Cardiac muscle cell (in vitro differentiated cells and primary cell): ENCODE measurements around the gene HLA-F. TPM values are rescaled to one million over a fixed set of nuclear protein-coding genes. Genes with fewer than 3 reads are reported as not detected.

Experiments
- DNase-seq, 2 donors: peaks; one replicate each; pipeline versions ENCODE4 v3.0.0 to v3.0.0-alpha.2; 2010 to 2017; ENCODE audit warnings: low read depth in 1 of 2, low spot score in 1 of 2
- H3K27ac ChIP-seq: fragments of 200-600 bp; sonication (generic); 2 replicates; pipeline ENCODE4 v1.5.1; 2016
- H3K27me3 ChIP-seq: fragments of 200-600 bp; sonication (generic); 2 replicates; pipeline ENCODE4 v1.6.0; 2016; ENCODE audit warnings: control low read depth
- H3K36me3 ChIP-seq: fragments of 200-600 bp; sonication (generic); 2 replicates; pipeline ENCODE4 v1.5.1; 2016; ENCODE audit warnings: control low read depth
- H3K4me1 ChIP-seq: fragments of 200-600 bp; sonication (generic); 2 replicates; pipeline ENCODE4 v1.8.1; 2017; ENCODE audit warnings: low read depth, mild to moderate bottlenecking, mixed run types
- H3K4me3 ChIP-seq: fragments of 200-600 bp; sonication (generic); 2 replicates; pipeline ENCODE4 v1.5.1; 2016; ENCODE audit warnings: mild to moderate bottlenecking
- H3K9me3 ChIP-seq: fragments of 200-600 bp; sonication (generic); 2 replicates; pipeline ENCODE4 v1.5.1; 2017; ENCODE audit warnings: low read depth, mild to moderate bottlenecking, control low read depth
- CTCF ChIP-seq: IDR thresholded peaks from 2 replicates; pipeline ENCODE4 v1.5.1; 2012; ENCODE audit warnings: low read depth, mild to moderate bottlenecking, low read length
- polyA plus RNA-seq: library from polyadenylated mRNA; unstranded; fragments of >200 nt; fragmentation: Nextera tagmentation; extraction: Ambion mirVana; gene quantifications from 2 replicates; pipeline ENCODE4 v1.2.1, GENCODE V29; 2016
- total RNA-seq: library from RNA; depleted of rRNA; stranded (reverse); fragments of >200 nt; gene quantifications from 2 replicates; pipeline ENCODE4 v1.2.3, GENCODE V29; 2016

The HLA-F gene
- total and polyA plus RNA-seq, 2 experiments from 2014 or later: 0.84 to 1.5 TPM

DNA sequence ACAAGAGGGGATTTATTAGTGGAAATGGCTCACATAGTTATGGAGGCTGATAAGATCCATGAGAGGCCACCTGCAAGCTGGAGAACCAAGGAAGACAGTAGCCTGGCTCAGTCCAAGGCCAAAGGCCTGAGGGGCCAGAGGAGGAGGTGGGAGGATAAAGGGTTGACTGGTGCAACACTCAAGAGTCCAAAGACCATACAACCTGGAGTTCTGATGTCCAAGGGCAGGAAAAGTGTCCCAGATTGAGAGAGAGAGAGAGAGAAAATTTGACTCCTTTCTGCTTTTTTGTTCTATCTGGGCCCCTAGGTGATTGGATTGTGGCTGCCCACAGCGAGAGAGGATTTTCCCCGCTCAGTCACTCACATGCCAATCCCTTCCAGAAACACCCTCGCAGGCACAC is 8.0 kb downstream of the HLA-F start:
- TF ChIP-seq CTCF: no peak
- Histone ChIP-seq H3K27me3 (peaks cover 44% of the 10 kb centered on the region), H3K4me1 (no peaks in the 10 kb centered on the region), H3K9me3 (no peaks in the 10 kb centered on the region), H3K36me3 (no peaks in the 10 kb centered on the region), H3K27ac (no peak overlapping the region), H3K4me3 (no peak overlapping the region)
- no peak for DNase-seq

DNA sequence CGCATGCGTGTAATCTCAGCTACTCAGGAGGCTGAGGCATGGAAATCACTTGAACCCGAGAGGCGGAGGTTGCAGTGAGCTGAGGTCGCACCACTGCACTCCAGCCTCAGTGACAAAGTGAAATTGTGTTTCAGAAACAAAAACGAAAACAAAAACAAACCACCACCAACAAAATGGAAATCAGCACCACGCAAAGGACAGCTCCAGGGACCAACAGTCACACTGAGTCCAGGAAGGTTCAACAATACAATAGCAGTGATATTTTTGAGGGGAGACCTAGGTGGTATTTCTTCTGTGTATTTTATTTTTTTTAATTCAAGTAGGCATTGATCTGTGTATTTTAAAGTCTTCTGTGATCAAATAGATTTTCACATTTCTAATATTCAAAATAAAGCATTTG is 9.8 kb downstream of the HLA-F start:
- Histone ChIP-seq H3K27me3 (peaks cover 31% of the 10 kb centered on the region), H3K4me1 (no peaks in the 10 kb centered on the region), H3K4me3 (no peak overlapping the region), H3K27ac (no peak overlapping the region), H3K36me3 (no peaks in the 10 kb centered on the region), H3K9me3 (no peaks in the 10 kb centered on the region)
- TF ChIP-seq CTCF: no peak
- no peak for DNase-seq

- Histone ChIP-seq H3K27me3 (peaks cover 21% of the 10 kb centered on the region), H3K36me3 (no peaks in the 10 kb centered on the region), H3K4me3 (no peak overlapping the region), H3K27ac (no peak overlapping the region), H3K4me1 (no peaks in the 10 kb centered on the region), H3K9me3 (no peaks in the 10 kb centered on the region)
- DNase-seq: peak in 1 of 2 donors; percentile 26
- no peak for TF ChIP-seq CTCF
Measured at GRCh38 chr6:29734046-29735018, 11.1 kb downstream of the HLA-F start.

DNA sequence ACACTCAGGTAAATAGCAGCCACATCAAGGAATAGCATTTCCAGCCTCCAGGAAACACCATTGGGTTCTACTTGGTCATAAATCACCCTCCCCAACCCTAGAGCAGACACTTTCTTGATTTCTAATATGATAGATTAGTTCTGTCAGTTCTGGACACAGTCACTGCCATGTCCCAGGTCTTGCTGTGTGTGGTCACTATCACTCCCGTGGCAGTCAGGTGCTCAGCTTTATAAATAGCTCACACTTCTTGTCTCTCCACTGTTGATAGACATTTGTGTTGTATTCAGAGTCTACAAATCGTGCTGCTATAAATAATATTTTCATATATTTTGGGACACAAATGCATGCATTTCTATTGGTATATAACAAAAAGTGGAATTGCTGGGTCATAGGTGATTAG is 13.3 kb downstream of the HLA-F start:
- no peak for DNase-seq
- Histone ChIP-seq H3K4me3 (no peak overlapping the region), H3K4me1 (no peaks in the 10 kb centered on the region), H3K27me3 (peaks cover 9% of the 10 kb centered on the region), H3K9me3 (no peaks in the 10 kb centered on the region), H3K36me3 (no peaks in the 10 kb centered on the region), H3K27ac (no peak overlapping the region)
- no peak for TF ChIP-seq CTCF

DNA sequence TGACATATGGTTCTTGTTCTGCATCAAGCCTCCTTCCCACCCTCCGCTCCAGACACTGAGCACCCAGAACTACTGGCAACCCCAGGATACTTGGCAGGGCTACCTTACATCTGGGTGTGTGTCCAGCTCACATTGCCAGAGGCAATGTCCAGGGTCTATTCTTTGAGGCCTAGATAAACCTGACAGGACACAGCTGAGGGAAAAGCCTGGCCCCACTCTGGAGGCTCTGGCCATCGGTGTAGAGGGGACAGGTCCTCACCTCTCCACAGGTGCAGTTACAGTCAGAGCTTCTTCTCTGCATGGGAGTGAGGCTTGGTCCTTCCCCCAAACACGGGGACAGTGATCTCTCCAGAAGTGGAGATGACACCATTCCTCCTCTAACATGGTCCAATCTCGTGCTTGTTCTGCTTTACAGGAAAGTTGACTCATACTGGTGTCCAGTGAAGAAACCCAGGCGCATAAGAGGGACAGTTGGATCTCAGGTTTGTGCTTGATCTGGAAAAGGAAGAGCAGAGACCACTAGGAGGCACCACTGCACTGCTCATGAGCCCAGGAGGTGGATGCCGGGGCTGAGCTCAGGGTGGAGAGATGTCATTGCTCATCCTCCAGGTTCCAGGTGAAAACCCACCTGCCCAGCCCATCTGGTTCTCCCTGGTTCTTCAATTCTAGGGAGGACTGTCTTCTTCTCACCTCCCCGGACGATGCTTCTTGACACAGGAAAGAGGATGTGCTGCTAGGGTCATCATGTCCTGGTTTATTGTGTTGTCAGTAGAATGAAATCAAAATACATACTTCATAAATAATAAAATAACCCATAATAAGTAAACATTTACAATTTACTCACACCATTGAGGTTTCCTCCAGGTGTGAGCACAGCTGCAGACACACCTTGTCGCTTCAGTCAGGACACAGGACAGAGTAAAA is 14.7 kb downstream of the HLA-F start:
- Histone ChIP-seq H3K27me3 (peaks cover 7% of the 10 kb centered on the region), H3K27ac (no peak overlapping the region), H3K9me3 (no peaks in the 10 kb centered on the region), H3K4me3 (no peak overlapping the region), H3K4me1 (no peaks in the 10 kb centered on the region), H3K36me3 (no peaks in the 10 kb centered on the region)
- TF ChIP-seq CTCF: peak; percentile 78
- DNase-seq: peak; percentile 75 to 82
